Measurements from ENCODE around the gene ERBB2.

Gene ERBB2

DNA sequence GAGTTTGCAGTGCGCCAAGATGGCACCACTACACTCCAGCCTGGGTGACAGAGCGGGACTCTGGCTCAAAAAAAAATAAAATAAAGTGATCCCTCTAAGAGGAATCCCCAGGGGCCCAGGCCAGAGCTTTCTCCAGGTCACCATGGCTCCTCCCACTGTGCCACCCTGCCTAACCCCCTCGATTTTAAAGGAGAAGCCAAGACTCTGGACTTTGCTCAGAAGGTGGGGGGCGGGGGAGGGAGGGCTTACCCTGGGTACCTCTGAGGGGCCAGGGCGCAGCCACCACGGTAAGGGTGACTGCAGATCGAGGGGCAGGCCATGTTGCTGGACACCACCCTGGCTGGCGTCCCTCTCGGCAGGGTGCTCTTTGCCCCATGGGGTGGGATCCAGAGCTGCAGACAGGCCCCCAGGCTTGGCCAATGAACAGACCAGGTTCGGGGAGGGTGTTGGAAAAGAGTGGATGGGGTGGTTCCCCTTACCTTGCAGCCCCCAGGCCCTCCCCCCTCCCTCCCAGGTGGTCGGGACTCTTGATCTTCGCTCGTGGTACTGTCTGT, 37.4 kb downstream of the ERBB2 start:
- DNase-seq (ENCODE audit: extremely low read depth, low read depth) = no peak
- no peak for TF ChIP-seq CTCF (IDR thresholded peaks at IDR 0.05; ENCODE audit: low read depth, low read length)

DNA sequence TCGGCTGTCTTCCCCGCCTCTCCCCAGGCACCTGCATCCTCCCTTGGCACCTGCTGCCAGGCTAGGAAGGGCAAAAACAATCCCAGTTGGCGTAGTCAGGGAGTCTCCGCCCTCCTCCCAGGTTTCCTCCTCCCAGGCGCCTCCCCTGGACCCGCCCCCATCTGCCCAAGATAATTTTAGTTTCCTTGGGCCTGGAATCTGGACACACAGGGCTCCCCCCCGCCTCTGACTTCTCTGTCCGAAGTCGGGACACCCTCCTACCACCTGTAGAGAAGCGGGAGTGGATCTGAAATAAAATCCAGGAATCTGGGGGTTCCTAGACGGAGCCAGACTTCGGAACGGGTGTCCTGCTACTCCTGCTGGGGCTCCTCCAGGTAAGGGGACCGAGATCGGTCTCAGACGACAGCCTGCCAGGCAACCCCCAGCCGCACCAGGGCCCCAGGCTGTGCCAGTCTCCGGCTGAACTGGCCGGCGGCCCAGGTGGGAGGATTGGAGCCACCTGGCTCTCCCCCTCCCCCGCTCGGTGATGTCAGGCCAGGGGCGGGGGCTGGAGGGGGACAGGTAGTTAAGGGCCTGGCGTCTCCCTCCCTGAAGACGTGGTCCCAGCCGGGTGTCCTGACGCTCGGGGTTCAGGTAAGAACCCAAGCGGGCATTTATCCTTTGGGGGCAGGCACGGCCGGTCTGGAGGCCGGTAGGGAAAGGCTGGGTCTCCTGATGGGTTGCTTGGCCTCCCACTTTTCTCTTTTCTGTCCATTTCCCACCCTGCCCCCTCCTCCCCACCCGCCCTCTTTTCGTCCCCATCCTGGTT, 38.1 kb downstream of the ERBB2 start, which contains the start of gene GRB7:
TSS of gene GRB7 (plus strand) at position 179 of the 808 bp plus-strand sequence. CDS start 4,364 bp downstream, outside the sequence.
- TF ChIP-seq CTCF (IDR thresholded peaks at IDR 0.05; ENCODE audit: low read depth, low read length) = no peak
- DNase-seq (ENCODE audit: extremely low read depth, low read depth) = no peak

DNA sequence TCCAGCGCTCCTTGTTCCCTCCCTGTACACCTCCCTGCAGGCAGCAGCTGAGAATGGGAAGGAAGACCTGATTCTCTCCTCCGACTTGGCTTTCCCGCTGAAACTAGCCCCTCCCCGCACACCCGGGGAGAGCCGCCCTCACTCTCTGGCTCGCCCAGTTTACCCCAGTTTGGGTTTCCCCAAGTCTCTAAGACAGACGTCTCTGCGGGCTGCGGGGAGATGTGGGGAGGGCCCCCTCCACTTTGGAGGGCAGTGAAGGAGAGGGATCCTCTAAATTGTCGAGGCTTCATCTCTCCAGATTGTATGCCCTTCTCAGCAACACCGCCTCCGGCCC, 38.7 kb downstream of the ERBB2 start:
- TF ChIP-seq CTCF (IDR thresholded peaks at IDR 0.05; ENCODE audit: low read depth, low read length) = no peak
- no peak for DNase-seq (ENCODE audit: extremely low read depth, low read depth)

- TF ChIP-seq CTCF (IDR thresholded peaks at IDR 0.05; ENCODE audit: low read depth, low read length) = no peak
- DNase-seq (ENCODE audit: extremely low read depth, low read depth) = no peak
These were observed 39.4 kb downstream of the ERBB2 start for GRCh38 chr17:39738983-39739884.

- DNase-seq (ENCODE audit: extremely low read depth, low read depth) = no peak
- no peak for TF ChIP-seq CTCF (IDR thresholded peaks at IDR 0.05; ENCODE audit: low read depth, low read length)
These were observed 40.1 kb downstream of the ERBB2 start for GRCh38 chr17:39739885-39740356.

DNA sequence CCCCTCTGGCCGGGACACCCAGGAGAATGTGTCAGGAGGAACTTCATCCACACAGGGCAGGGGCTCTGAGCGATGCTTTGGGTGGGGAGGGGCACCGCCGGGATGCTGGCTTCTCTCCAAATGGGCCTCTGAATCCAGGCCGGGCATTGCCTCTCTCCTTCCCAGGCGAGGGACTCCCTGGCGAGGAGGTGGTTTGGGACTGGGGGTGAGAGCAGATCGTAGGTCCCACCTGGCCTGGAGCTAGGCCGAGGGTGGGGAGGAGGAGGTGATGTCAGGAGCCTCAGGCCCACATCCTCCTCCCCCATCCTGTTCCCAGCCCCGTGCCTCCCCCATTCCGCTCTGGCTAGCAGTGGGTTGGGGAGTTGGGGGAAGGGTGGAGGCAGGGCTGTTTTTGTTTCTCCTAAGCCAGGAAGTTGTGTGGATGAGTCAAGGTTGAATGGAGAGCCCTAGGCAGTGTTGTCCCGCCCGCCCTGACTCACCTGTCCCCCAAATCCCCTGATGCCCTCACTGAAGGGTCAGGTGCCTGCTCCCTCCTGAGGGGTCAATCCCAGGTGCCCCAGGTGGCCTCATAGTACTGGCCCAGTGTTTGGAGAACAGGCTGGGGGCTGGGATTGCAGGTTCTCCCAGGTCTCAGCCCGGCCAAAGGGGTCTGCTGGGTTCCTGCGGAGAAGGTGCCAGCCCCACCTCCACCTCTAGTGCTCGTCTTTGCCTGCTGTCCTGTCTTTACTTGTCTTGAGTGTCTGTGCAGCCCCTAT, 40.7 kb downstream of the ERBB2 start:
- DNase-seq (ENCODE audit: extremely low read depth, low read depth) = no peak
- no peak for TF ChIP-seq CTCF (IDR thresholded peaks at IDR 0.05; ENCODE audit: low read depth, low read length)

All from AG09319 (cell line).